GM19099 (cell line): ENCODE data around the gene NUMB.

Source experiments
- POLR2A ChIP-seq: IDR thresholded peaks from 3 replicates; pipeline ENCODE4 v1.6.1; 2011; ENCODE audit warnings: low read depth; ENCODE audit not compliant: insufficient read length; ENCODE audit errors: extremely low read depth

The NUMB gene

DNA sequence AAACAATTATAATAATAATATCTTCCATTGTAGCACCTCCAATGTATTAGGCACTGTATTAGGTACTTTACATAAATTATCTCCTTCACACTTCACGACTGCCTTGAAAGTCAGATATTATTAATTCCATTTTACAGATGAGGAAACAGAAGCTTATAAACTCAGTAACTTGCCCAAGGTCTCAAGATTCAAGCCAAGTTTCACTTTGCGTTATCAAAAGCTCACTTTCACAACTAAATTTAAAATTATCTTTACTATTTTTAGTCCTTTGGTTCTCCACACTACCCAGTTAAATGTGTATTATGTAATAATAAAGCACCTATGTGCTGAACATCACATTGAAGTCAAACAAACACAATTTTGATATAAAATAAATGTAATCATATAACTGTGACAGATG lies 55.8 kb downstream of the NUMB start:
- TF ChIP-seq POLR2A, result no peak

DNA sequence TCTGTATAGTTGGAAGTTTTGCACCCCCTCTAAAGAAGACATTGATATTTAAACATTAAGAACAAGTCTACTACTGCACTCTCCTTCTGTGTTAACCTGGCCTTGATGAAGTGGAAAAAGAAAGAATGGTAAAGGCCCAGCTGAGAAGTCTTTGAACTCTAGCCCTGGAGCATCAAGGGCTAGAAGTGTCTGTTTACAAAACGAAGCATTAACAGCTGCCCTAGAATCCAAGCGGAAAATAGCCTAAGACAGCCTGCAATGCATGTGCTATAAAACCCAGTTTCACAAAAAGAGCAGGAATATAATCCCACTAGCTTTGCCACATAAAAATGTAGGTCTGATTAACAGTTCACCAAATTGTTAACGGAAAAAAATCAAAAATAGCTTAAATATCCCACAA lies 60.5 kb downstream of the NUMB start:
- TF ChIP-seq POLR2A, result no peak

DNA sequence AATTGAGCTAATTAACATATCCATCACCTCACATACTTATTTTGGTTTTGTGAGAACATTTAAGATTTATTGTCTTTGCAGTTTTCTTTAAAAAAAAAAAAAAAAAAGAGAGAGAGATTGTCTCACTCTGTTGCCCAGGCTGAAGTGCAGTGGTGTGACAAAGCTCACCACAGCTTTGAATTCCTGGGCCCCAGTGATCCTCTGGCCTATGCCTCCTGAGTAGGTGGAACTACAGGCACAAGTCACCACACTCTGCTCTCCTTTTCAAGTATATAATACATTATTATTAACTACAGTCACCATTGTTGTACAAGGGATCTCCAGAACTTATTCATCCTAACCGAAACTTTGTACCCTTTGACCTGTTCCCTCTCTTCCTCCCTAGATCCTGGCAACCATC lies 64.0 kb downstream of the NUMB start:
- TF ChIP-seq POLR2A, result no peak

GRCh38 chr14:73393375-73393774 lies 65.0 kb downstream of the NUMB start:
- no peak for TF ChIP-seq POLR2A

GRCh38 chr14:73392329-73393257 lies 65.8 kb downstream of the NUMB start:
- no peak for TF ChIP-seq POLR2A

GRCh38 chr14:73386342-73386741 lies 72.0 kb downstream of the NUMB start:
- no peak for TF ChIP-seq POLR2A

DNA sequence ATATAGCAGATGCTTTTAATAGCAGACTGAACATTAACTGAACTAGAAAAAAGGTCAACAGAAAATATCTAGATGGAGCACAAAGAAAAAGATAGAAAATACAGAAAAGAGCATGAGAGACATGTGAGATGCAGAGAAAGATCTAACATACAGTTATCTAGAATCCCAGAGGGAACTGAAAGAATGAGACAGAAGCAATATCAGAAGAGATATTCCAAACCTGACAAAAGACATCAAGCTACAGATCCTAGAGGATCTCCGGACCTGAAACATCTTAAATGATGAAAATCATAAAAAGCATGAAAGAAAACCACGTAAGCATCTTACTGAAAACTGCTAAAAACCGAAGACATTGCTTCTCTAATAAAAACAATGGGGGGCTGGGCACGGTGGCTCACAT lies 75.0 kb downstream of the NUMB start:
- no peak for TF ChIP-seq POLR2A

GRCh38 chr14:73381380-73382013 lies 76.8 kb downstream of the NUMB start:
- no peak for TF ChIP-seq POLR2A

GRCh38 chr14:73376585-73376984 lies 81.8 kb downstream of the NUMB start:
- no peak for TF ChIP-seq POLR2A

GRCh38 chr14:73375861-73376260 lies 82.5 kb downstream of the NUMB start:
- TF ChIP-seq POLR2A, result no peak

GRCh38 chr14:73374218-73374617 lies 84.1 kb downstream of the NUMB start:
- no peak for TF ChIP-seq POLR2A

DNA sequence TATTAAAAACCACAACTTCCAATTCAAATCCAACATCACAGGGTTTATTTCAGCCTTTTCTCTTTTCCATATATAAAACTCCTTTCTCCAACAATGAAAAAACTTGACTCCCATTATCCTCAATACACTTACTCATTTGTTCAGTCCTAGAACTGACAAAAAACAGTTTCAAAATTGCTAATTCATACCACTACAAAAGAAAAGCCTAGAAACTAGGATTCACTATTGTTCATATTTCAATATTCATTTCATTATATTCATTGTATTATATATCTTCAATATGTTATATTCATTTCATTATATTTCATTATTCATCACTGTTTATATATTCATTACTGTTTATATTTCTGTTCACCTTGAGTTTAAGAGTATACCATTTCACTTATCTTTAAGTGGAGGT lies 85.8 kb downstream of the NUMB start:
- TF ChIP-seq POLR2A, result no peak

DNA sequence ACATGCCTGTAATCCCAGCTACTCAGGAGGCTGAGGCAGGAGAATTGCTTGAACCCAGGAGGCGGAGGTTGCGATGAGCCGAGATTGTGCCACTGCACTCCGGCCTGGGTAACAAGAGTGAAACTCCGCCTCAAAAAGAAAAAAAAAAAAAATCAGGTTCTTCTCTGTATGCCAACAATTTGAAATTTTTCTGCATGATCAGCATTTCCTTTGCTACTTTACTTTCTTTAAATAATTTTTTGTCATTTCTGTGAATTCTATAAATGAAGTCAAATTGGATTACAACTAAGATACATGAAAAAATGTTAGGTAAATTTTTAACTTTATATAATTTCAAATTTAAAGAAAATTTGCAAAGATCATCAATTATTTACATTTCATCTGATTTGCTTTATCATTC lies 87.8 kb downstream of the NUMB start:
- TF ChIP-seq POLR2A, result no peak

GRCh38 chr14:73369428-73369827 lies 88.9 kb downstream of the NUMB start:
- TF ChIP-seq POLR2A, result no peak

DNA sequence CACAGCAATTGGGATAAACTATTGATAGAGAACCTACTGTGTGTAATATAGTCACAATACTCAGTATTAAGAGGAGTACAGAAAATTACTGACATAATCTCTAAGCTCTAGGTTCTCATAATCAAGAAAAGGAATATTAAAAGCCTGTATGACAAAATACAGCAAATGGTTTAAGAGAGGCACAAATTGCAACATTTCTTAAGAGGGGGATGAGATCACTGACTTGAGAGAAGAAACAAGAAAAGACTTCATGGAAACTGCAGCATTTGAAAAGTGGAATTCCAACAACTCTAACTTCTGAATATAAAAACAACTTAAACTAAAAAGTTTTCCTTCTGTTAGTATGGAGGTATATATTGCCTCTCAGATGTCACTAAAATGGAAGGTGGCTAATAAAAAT lies 89.7 kb downstream of the NUMB start:
- TF ChIP-seq POLR2A, result no peak

DNA sequence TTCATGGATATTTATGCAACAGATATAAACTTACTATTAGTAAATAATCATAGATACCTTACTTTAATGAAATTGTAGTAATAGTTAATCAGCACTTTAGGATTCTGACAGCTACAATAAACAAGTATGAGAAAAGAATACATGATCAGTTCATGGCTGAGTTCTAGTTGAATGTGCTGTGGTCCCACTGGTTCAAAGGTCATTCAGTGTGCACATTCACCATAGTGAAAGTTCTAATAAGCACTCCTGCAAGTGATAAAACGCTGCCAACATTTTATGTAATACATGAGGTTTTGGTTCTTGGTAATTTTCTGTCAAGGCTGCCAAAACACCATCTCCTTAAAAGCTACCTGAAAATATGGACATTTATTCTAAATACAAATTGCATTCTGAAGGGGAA lies 92.6 kb downstream of the NUMB start:
- TF ChIP-seq POLR2A, result no peak
